Stimulated activated CD4-positive, alpha-beta T cell treated with anti-CD3 and anti-CD28 coated beads, TNF-alpha, amount 100 ng/mL, for 24 hours (primary cell): ENCODE results near the gene MKRN3.

Experiments used
- DNase-seq, 3 experiments: peaks; one replicate each; pipeline ENCODE4 v3.0.0-alpha.2; 2020; ENCODE audit warnings: low read depth in 3 of 3

MKRN3 gene

DNA sequence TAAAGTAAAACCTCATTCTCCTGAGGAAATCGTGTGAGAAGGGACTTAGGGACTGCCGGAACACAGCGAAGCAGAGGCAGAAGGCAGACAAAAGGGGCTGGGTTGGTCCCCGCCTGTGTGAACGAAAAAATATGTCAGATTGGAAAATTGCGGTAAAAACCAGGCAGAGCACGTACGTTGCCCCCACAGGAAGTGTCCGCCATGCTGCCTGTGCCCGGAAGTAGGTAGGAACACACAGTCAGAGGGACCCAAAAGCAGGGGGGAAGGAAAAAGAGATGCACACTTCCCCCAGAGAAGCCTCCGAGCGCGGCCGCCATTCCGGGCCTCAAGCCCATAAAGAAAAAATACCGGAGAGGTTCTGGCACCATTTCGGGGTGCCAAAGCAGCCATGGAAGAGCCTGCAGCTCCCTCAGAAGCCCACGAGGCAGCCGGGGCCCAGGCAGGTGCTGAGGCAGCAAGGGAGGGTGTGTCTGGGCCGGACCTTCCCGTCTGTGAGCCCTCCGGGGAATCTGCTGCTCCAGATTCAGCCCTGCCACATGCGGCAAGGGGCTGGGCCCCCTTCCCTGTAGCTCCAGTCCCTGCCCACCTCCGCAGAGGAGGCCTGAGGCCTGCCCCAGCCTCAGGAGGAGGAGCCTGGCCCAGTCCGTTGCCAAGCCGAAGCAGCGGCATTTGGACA, at the start of gene MKRN3:
Gene MKRN3, plus strand, starts transcription at position 280 of the 676 bp plus-strand sequence. Its CDS starts 109 bp downstream, at position 389.
- DNase-seq, result peak in 2 of 3 experiments; percentile 6 to 30

GRCh38 chr15:23516866-23517265, 48.6 kb upstream of the MKRN3 start:
- DNase-seq, result no peak

DNA sequence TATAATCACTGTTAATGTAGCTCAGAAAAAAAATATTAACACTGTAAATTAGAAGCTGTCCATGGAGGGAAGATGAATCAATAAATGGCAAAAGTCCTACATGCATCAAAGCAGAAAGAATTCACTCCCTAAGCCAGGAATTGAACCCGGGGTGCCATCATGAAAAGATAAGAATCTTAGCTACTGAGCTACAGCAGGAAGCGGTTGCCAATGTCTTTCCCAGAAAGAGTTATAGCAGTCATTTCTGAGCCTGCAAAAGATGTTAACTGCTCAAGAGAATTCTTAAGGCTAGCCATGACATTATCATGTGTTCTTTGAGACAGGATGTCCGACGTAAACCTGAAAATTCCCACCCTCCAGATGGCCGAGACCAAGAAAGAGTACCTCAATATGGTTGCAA, 47.4 kb upstream of the MKRN3 start:
- DNase-seq, result no peak

- no peak for DNase-seq
These were observed 40.7 kb upstream of the MKRN3 start for GRCh38 chr15:23524816-23525215.

DNA sequence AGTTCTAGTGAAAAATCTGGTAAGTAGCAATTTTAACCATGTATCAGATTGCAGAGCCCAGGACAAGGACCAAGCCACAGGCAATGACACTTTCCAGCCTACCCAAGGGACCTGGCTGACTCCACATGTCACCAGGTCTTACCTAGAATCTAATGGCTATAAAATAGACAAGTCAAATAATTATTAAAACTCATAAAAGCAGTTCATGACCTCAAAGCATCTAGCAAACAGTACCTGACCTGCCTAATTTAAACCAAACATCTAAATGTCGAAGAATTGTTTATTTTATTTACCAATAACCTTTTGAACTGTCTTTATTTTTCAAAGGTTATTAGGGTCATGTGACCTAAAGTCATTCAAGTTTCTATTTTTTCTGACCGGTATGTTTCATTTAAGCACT, 35.6 kb upstream of the MKRN3 start:
- no peak for DNase-seq

DNA sequence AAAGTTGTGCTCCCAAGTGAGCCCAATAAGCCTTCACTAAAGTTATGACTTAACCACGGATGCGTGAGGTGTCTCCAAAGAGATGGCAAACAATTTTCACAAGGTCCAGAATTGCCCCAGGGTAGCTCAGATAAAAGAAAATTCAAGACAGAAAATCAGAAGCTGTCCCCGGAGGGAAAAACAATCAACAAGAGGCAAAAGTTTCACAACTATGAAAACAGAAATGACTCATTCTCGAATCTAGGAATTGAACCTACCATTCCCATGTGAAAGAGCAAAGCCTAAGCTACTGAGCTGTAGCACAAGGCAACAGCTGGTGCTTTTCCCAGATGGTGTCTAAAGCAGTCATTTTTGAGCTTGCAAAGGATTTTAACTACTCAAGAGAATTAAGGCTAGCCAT, 33.5 kb upstream of the MKRN3 start:
- no peak for DNase-seq

GRCh38 chr15:23536659-23537058, 28.8 kb upstream of the MKRN3 start:
- DNase-seq, result no peak

DNA sequence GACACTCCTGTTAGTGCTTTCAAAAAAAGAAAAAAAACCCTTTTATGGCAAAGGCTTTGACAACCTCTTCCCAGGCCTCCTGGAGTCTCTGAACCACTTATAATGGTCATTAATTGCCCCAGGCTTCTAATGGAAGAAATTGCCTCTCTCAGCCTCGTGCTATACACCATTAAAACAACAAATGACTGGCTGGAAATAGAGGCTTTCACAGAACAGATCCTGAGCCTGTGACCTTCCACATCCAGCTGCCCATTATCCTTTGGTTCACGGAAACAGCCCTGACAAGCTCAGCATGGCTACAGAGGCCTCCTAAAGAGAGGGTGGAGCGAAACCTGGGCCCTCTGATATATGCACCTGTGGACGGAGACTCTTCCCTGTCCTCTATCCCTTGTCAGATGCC, 26.8 kb upstream of the MKRN3 start:
- no peak for DNase-seq

- DNase-seq, result no peak
These were observed 25.6 kb upstream of the MKRN3 start for GRCh38 chr15:23539892-23540291.

GRCh38 chr15:23546158-23546557, 19.3 kb upstream of the MKRN3 start:
- DNase-seq, result no peak

DNA sequence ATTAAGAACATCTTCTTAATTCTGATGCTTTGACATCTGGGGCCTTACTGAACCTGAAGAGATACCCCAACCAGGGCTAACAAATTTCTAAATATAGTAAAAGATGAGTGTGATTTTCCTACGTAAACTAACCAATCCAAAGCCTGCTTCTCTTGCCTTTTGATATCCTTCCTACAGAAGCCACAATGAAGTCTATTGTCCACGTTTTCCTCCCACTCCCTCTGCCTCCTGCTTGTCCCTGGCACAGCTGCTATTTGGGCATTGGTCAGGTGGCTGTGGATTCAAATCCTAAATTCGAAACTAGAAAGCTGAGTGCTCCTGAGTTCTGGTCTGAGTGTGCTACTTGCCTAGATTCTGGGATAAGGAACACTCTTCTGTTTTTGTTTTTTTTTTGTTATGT, 17.4 kb upstream of the MKRN3 start:
- DNase-seq, result no peak

- no peak for DNase-seq
These were observed 3.6 kb upstream of the MKRN3 start for GRCh38 chr15:23561914-23562313.

GRCh38 chr15:23564821-23565394, 566 bp upstream of the MKRN3 start:
- DNase-seq, result no peak

DNA sequence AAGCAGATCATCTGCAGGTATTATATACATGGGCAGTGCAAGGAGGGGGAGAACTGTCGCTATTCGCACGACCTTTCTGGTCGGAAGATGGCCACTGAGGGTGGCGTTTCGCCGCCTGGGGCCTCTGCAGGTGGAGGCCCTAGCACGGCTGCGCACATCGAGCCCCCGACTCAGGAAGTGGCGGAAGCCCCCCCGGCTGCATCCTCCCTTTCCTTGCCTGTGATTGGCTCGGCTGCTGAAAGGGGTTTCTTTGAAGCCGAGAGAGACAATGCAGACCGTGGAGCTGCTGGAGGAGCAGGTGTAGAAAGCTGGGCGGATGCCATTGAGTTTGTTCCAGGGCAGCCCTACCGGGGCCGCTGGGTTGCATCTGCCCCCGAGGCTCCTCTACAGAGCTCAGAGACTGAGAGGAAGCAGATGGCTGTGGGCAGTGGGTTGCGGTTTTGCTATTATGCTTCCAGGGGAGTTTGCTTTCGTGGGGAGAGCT, 639 bp downstream of the MKRN3 start:
- DNase-seq, result peak in 2 of 3 experiments; percentile 9 to 16

DNA sequence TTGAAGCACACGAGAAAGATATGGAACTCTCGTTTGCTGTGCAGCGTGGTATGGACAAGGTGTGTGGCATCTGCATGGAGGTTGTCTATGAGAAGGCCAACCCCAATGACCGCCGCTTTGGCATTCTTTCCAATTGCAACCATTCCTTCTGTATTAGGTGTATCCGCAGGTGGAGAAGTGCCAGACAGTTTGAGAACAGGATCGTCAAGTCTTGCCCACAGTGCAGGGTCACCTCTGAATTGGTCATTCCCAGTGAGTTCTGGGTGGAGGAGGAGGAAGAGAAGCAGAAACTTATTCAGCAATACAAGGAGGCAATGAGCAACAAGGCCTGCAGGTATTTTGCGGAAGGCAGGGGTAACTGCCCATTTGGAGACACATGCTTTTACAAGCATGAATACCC, 1.2 kb downstream of the MKRN3 start:
- DNase-seq, result no peak

DNA sequence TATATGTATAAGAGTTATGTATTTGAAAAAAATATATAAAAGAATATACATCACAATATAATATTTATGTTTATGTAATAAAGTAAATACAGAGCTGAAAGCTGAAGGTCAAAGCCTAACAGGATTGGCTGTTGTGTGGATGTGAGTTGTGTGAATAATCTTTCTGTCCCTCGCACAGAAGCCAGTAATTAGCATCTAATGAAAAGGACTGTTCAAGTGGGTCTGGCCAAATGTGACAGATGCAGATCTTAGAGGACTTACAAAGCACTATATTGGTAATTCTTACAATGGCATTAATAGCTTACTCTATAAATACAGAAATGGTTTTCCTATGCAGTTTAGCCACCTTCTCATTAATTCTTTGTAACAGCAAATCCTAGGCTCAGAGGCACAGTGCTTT, 2.4 kb downstream of the MKRN3 start:
- no peak for DNase-seq

GRCh38 chr15:23569151-23569925, 3.9 kb downstream of the MKRN3 start:
- no peak for DNase-seq

DNA sequence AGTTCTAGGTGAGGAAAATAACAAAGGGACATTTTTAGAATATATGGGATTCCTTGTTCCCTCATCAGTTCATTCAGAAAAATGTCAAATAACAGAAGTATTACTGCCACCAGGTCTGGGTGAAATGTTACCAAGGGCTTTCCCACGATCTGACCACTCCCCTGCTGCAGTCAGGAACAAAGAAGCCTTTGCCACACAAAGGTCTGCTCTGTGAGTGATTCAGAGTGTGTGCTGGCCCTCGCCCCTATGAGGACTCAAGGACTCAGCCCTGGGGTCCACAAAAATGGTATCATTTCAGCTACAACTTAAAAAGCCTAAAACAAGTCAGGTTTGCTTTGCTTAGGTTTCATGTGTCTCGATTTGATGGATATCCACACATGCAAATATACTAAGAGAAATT, 5.0 kb downstream of the MKRN3 start:
- no peak for DNase-seq

GRCh38 chr15:23572844-23573243, 7.4 kb downstream of the MKRN3 start:
- no peak for DNase-seq

DNA sequence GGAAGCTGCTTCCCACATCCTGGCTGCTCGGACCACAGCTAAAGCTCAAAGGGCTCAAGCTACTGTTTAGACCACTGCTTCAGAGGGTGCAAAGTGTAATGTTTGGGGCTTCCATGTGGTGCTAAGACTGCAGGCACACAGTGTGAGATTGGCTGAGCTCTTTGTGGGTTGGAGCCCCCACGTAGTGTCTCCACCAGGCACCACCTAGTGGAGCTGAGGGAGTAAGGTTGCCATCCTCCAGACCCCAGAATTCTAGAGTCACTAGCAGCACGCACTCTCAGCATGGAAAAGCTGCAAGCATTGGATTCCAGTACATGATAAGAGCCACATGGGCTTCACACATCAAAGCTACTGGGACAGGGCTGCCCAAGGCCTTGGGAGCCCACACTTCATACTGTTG, 9.3 kb downstream of the MKRN3 start:
- no peak for DNase-seq

GRCh38 chr15:23576061-23576460, 10.6 kb downstream of the MKRN3 start:
- DNase-seq, result no peak

DNA sequence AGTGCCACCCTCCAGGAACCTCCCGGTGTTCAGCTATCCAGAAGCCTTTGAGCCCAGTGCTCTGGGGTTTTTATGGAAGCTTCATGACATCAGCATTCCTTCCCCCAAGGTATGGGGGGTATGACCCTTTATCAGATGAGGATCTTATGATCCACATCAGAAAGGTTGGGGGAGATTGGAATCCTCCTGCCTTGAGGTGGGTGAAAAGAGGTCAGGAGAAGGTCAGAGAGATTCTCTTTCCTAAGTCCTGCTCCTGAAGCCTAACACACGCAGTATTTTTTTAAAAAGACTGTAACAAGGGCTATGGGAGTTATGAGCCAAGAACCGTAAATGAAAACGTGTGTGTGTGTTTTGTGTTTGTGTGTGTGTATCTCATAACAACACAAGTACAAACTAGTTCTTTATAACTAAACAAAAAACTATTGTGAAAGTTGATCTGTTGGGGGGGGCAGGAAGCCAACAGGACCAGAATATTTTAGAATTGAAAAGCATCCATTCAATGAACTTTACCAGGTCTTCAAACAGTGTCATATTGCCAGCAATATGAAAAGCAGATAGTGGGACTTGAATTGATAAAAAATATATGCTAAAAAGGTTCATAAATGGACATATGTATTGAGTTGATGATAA, 13.2 kb downstream of the MKRN3 start:
- DNase-seq, result no peak
